H1 (cell line): ENCODE data around the gene CDC42SE1. TPM values are rescaled to one million over a fixed set of nuclear protein-coding genes. Genes with fewer than 3 reads are reported as not detected.

Source experiments
- CTCF ChIA-PET: fragments of 300-600 bp; sonication (Branson Sonifier 250); formaldehyde crosslinking; loops from one replicate; lab custom pipeline; 2021; ENCODE audit not compliant: partially characterized antibody; lab: Charles Lee
- POLR2A ChIA-PET: fragments of 300-600 bp; sonication (Branson Sonifier 250); formaldehyde crosslinking; loops from one replicate; lab custom pipeline; 2021; ENCODE audit warnings: inconsistent platforms; ENCODE audit not compliant: partially characterized antibody; lab: Charles Lee
- DNase-seq, 2 experiments: peaks; one replicate each; pipeline versions ENCODE4 v3.0.0 to v3.0.0-alpha.2; 2010 to 2022; ENCODE audit warnings: low spot score in 2 of 2, low read depth in 1 of 2, mixed read lengths in 1 of 2
- FAIRE-seq: peaks from 2 replicates; lab custom pipeline; 2011; peaks lifted over from hg19 to GRCh38; lab: Jason Lieb, UNC
- H2AFZ ChIP-seq: 2 replicates; pipeline ENCODE4 v1.8.1; 2012; ENCODE audit warnings: low read length, inconsistent platforms
- H2AK5ac ChIP-seq: 2 replicates; pipeline ENCODE4 v1.6.1; 2013; ENCODE audit warnings: low read depth, low read length
- H2BK120ac ChIP-seq: replicated peaks from 2 replicates; pipeline ENCODE3; 2013; ENCODE audit warnings: low read depth, low read length, inconsistent platforms
- H2BK12ac ChIP-seq: 2 replicates; pipeline ENCODE4 v1.6.1; 2013; ENCODE audit warnings: low read depth, low read length
- H2BK15ac ChIP-seq: 2 replicates; pipeline ENCODE4 v1.6.1; 2013; ENCODE audit warnings: low read length
- H2BK20ac ChIP-seq: 2 replicates; pipeline ENCODE4 v1.6.1; 2013; ENCODE audit warnings: low read length
- H2BK5ac ChIP-seq: 2 replicates; pipeline ENCODE4 v1.6.1; 2013; ENCODE audit warnings: low read depth, low read length
- H3K14ac ChIP-seq: 2 replicates; pipeline ENCODE4 v1.6.1; 2013; ENCODE audit warnings: inconsistent platforms; ENCODE audit not compliant: insufficient read length
- H3K18ac ChIP-seq: 2 replicates; pipeline ENCODE4 v1.6.1; 2013; ENCODE audit warnings: low read length; ENCODE audit errors: extremely low read depth
- H3K23ac ChIP-seq: 2 replicates; pipeline ENCODE4 v1.6.1; 2013; ENCODE audit warnings: inconsistent platforms; ENCODE audit not compliant: insufficient read length
- H3K23me2 ChIP-seq: 2 replicates; pipeline ENCODE4 v1.6.1; 2013; ENCODE audit warnings: low read depth, low read length
- H3K27ac ChIP-seq: 2 replicates; pipeline ENCODE4 v1.6.1; 2011; ENCODE audit warnings: low read depth, low read length, inconsistent platforms
- H3K27me3 ChIP-seq, 4 experiments: replicated peaks in 1 of 4; 1 replicate in 1 of 4; 2 replicates in 3 of 4; pipeline versions ENCODE4 v1.6.1 to v1.8.1; 2011 to 2013; ENCODE audit warnings: low read length in 3 of 4, mild to moderate bottlenecking in 3 of 4, inconsistent platforms in 2 of 4, mixed read lengths in 2 of 4, moderate library complexity in 1 of 4; ENCODE audit not compliant: control insufficient read depth in 3 of 4, insufficient read depth in 3 of 4; ENCODE audit errors: extremely low read depth in 1 of 4
- H3K36me3 ChIP-seq, 4 experiments: 2 replicates each; pipeline versions ENCODE4 v1.6.1 to v1.8.1; 2011 to 2013; ENCODE audit warnings: mild to moderate bottlenecking in 4 of 4, low read length in 3 of 4, moderate library complexity in 2 of 4, control low read depth in 1 of 4, inconsistent platforms in 1 of 4; ENCODE audit not compliant: insufficient read depth in 4 of 4, control insufficient read depth in 2 of 4
- H3K4ac ChIP-seq: replicated peaks from 2 replicates; pipeline ENCODE3; 2013; ENCODE audit warnings: low read length, low read depth, mixed read lengths, inconsistent platforms; ENCODE audit not compliant: insufficient read length
- H3K4me1 ChIP-seq, 4 experiments: replicated peaks in 1 of 4; 1 replicate in 1 of 4; 2 replicates in 3 of 4; pipeline versions ENCODE4 v1.6.1 to v1.8.1; 2011 to 2013; ENCODE audit warnings: low read length in 3 of 4, inconsistent platforms in 2 of 4, mixed read lengths in 1 of 4; ENCODE audit not compliant: insufficient read depth in 4 of 4, control insufficient read depth in 3 of 4
- H3K4me2 ChIP-seq, 2 experiments: 2 replicates each; pipeline versions ENCODE4 v1.6.1 to v1.8.1; 2011 to 2013; ENCODE audit warnings: low read depth in 2 of 2, low read length in 2 of 2, control low read depth in 1 of 2, inconsistent platforms in 1 of 2, mild to moderate bottlenecking in 1 of 2; ENCODE audit not compliant: insufficient read depth in 1 of 2
- H3K4me3 ChIP-seq, 4 experiments: fragments of 200-600, 300-600 bp in 1 of 4; sonication (generic), shearing (Covaris generic), sonication (Bioruptor Twin) in 1 of 4; 2 replicates each; pipeline versions ENCODE4 v1.5.1 to v1.8.1; 2011 to 2016; ENCODE audit warnings: low read length in 4 of 4, low read depth in 3 of 4, control low read depth in 2 of 4, inconsistent platforms in 2 of 4, mild to moderate bottlenecking in 2 of 4, mixed read lengths in 1 of 4, moderate library complexity in 1 of 4; ENCODE audit not compliant: insufficient read depth in 2 of 4; ENCODE audit errors: extremely low read depth in 1 of 4
- H3K56ac ChIP-seq: replicated peaks from 2 replicates; pipeline ENCODE3; 2013; ENCODE audit warnings: low read depth, mild to moderate bottlenecking, mixed read lengths, low read length, inconsistent platforms; ENCODE audit not compliant: insufficient read length
- H3K79me1 ChIP-seq: 2 replicates; pipeline ENCODE4 v1.6.1; 2013; ENCODE audit warnings: low read depth, low read length, control low read depth
- H3K79me2 ChIP-seq, 2 experiments: 2 replicates each; pipeline versions ENCODE4 v1.6.1 to v1.8.1; 2012 to 2013; ENCODE audit warnings: low read length in 2 of 2, mild to moderate bottlenecking in 2 of 2, inconsistent platforms in 1 of 2; ENCODE audit not compliant: insufficient read depth in 2 of 2, control insufficient read depth in 1 of 2
- H3K9ac ChIP-seq, 4 experiments: replicated peaks in 1 of 4; 1 replicate in 1 of 4; 2 replicates in 3 of 4; pipeline versions ENCODE4 v1.6.1 to v1.8.1; 2011 to 2013; ENCODE audit warnings: low read depth in 3 of 4, low read length in 3 of 4, control low read depth in 2 of 4, mild to moderate bottlenecking in 2 of 4, moderate library complexity in 2 of 4, inconsistent platforms in 1 of 4; ENCODE audit errors: extremely low read depth in 1 of 4
- H3K9me3 ChIP-seq, 2 experiments: 2 replicates each; pipeline versions ENCODE4 v1.6.1 to v1.8.1; 2012 to 2013; ENCODE audit warnings: mild to moderate bottlenecking in 2 of 2, moderate library complexity in 2 of 2, control low read depth in 1 of 2, inconsistent platforms in 1 of 2, low read depth in 1 of 2, low read length in 1 of 2, mixed read lengths in 1 of 2; ENCODE audit not compliant: insufficient read depth in 2 of 2
- H4K20me1 ChIP-seq, 2 experiments: replicated peaks in 1 of 2; 2 replicates each; pipeline versions ENCODE3 to v1.8.1; 2011 to 2013; ENCODE audit warnings: inconsistent platforms in 2 of 2, low read length in 2 of 2, mild to moderate bottlenecking in 1 of 2; ENCODE audit not compliant: insufficient read depth in 2 of 2, control insufficient read depth in 1 of 2
- H4K5ac ChIP-seq: 2 replicates; pipeline ENCODE4 v1.6.1; 2013; ENCODE audit warnings: low read length, low read depth, mixed read lengths, inconsistent platforms; ENCODE audit not compliant: insufficient read length
- H4K8ac ChIP-seq: 2 replicates; pipeline ENCODE4 v1.8.0; 2013; ENCODE audit warnings: mild to moderate bottlenecking, moderate library complexity, low read length, inconsistent platforms; ENCODE audit not compliant: insufficient read depth; ENCODE audit errors: extremely low read depth
- H4K91ac ChIP-seq: replicated peaks from 2 replicates; pipeline ENCODE3; 2013; ENCODE audit warnings: low read length, mixed read lengths, inconsistent platforms; ENCODE audit not compliant: insufficient read length
- ATF3 ChIP-seq: IDR thresholded peaks from 2 replicates; pipeline ENCODE4 v1.6.1; 2011; ENCODE audit warnings: low read depth, mild to moderate bottlenecking, low read length; ENCODE audit not compliant: insufficient read depth
- EGR1 ChIP-seq: IDR thresholded peaks from 2 replicates; pipeline ENCODE4 v1.6.1; 2011; ENCODE audit warnings: low read depth, low read length, borderline replicate concordance
- EP300 ChIP-seq, 2 experiments: IDR thresholded peaks; 1 replicate in 1 of 2; 2 replicates in 1 of 2; pipeline ENCODE4 v1.6.1; 2011 to 2012; ENCODE audit warnings: low read depth in 2 of 2, low read length in 2 of 2, mild to moderate bottlenecking in 2 of 2, borderline replicate concordance in 1 of 2, inconsistent platforms in 1 of 2, moderate library complexity in 1 of 2
- HDAC6 ChIP-seq: IDR thresholded peaks from one replicate; pipeline ENCODE4 v1.7.1; 2012; ENCODE audit warnings: low read depth, mild to moderate bottlenecking, inconsistent platforms, low read length, moderate library complexity
- JUN ChIP-seq: IDR thresholded peaks from 2 replicates; pipeline ENCODE4 v1.6.1; 2011; ENCODE audit warnings: low read depth, mild to moderate bottlenecking, improper control_type of control experiment, low read length
- NRF1 ChIP-seq: IDR thresholded peaks from 2 replicates; pipeline ENCODE4 v1.6.1; 2011; ENCODE audit warnings: mild to moderate bottlenecking, low read depth, low read length, improper control_type of control experiment
- POU5F1 ChIP-seq: IDR thresholded peaks from 2 replicates; pipeline ENCODE4 v1.6.1; 2011; ENCODE audit warnings: low read depth, mild to moderate bottlenecking, low read length, moderate library complexity
- RBBP5 ChIP-seq: IDR thresholded peaks from 2 replicates; pipeline ENCODE4 v1.7.1; 2012; ENCODE audit warnings: low read depth, mild to moderate bottlenecking, inconsistent platforms, low read length, moderate library complexity, borderline replicate concordance
- SP4 ChIP-seq: IDR thresholded peaks from 2 replicates; pipeline ENCODE4 v1.6.1; 2012; ENCODE audit warnings: low read length, inconsistent platforms
- TAF7 ChIP-seq: optimal IDR thresholded peaks from 2 replicates; pipeline ENCODE3; 2011; ENCODE audit warnings: low read depth, mild to moderate bottlenecking, inconsistent platforms, low read length, moderate library complexity, borderline replicate concordance
- TCF12 ChIP-seq: IDR thresholded peaks from 2 replicates; pipeline ENCODE4 v1.6.1; 2011; ENCODE audit warnings: low read depth, mild to moderate bottlenecking, low read length
- TEAD4 ChIP-seq: IDR thresholded peaks from 2 replicates; pipeline ENCODE4 v1.6.1; 2012; ENCODE audit warnings: low read depth, low read length, inconsistent platforms, mixed read lengths
- YY1 ChIP-seq: IDR thresholded peaks from 2 replicates; pipeline ENCODE4 v1.6.1; 2011; ENCODE audit warnings: low read depth, mild to moderate bottlenecking, low read length
- WGBS, 2 experiments: shearing (Covaris generic) in 1 of 2; methylation state at CpG; one replicate each; pipeline versions ENCODE4 v1.1.6 to v1.1.7; 2013 to 2015; ENCODE audit warnings: low lambda C conversion rate in 2 of 2, mixed read lengths in 2 of 2, inconsistent platforms in 1 of 2, low coverage in 1 of 2, missing lambda C conversion rate in 1 of 2; ENCODE audit not compliant: insufficient replicate concordance in 2 of 2, insufficient coverage in 1 of 2, insufficient read length in 1 of 2; ENCODE audit errors: extremely low coverage in 1 of 2, missing lambda C conversion rate in 1 of 2; 5-methylcytosine and 5-hydroxymethylcytosine counted together
- polyA plus RNA-seq, 7 experiments: library from polyadenylated mRNA; depleted of rRNA in 3 of 7; stranded (reverse) in 5 of 7; unstranded in 2 of 7; fragments of >200 nt in 5 of 7; fragments of 200-250 nt in 2 of 7; gene quantifications; 1 replicate in 5 of 7; 2 replicates in 1 of 7; 4 replicates in 1 of 7; pipeline versions ENCODE4 v1.2.1 to v1.2.3, GENCODE V29; 2011 to 2013; ENCODE audit warnings: missing spikeins in 2 of 7, mixed read lengths in 2 of 7
- total RNA-seq: library from RNA; stranded (reverse); fragmentation: NEBNext Ultra II Directional; extraction: Animal tissue kit (Norgen Biotek cat#: 25700); gene quantifications from 2 replicates; pipeline ENCODE4 v1.2.1, GENCODE V29; 2021

Gene CDC42SE1
- total and polyA plus RNA-seq, 2 of the 8 experiments (the other 6 are each of a cell fraction or from before 2014, with no cell fraction given): 30.5 to 74.1 TPM

GRCh38 chr1:151062741-151063371, 3.4 kb upstream of the CDC42SE1 start:
- Histone ChIP-seq H3K9ac (no peak overlapping the region), H2BK20ac (no peak overlapping the region), H3K14ac (no peak overlapping the region), H4K91ac (no peak overlapping the region), H3K79me1 (peaks cover 1% of the 10 kb centered on the region), H3K56ac (no peak overlapping the region), H4K5ac (no peak overlapping the region), H3K23ac (no peak overlapping the region), H3K23me2 (peaks cover 13% of the 10 kb centered on the region; the same call in 1 of the 2 replicates), H2BK5ac (no peak overlapping the region), H2BK12ac (no peak overlapping the region), H4K20me1 (peaks cover 0 to 4% of the 10 kb centered on the region in 2 experiments), H2AFZ (no peak overlapping the region), H3K27me3 (no peaks in the 10 kb centered on the region), H2BK120ac (no peak overlapping the region), H3K18ac (no peak overlapping the region), H3K4me3 (no peak overlapping the region), H3K4me2 (no peak overlapping the region), H3K27ac (no peak overlapping the region), H2AK5ac (no peak overlapping the region), H3K9me3 (no peaks in the 10 kb centered on the region), H3K36me3 (peaks cover 0 to 8% (median 0%) of the 10 kb centered on the region in 4 experiments; a peak in 4 of 8 replicates), H3K4ac (no peak overlapping the region), H3K4me1 (peaks cover 2 to 11% (median 5%) of the 10 kb centered on the region in 4 experiments; a peak in 6 of 7 replicates), H4K8ac (no peak overlapping the region), H3K79me2 (peaks cover 5 to 66% of the 10 kb centered on the region in 2 experiments), H2BK15ac (no peak overlapping the region)
- ChIA-PET POLR2A (interaction anchor here (5.8 to 9.1 kb wide), 2 partner anchors 8 to 15 kb away, joined by 47 to 107 read pairs; partner anchors contain the start of genes C1orf56 and GABPB2), CTCF (interaction anchor here (0.6 to 7.3 kb wide), 8 partner anchors 9 to 93 kb away, joined by 3 to 95 read pairs (median 6); partner anchors contain the start of genes C1orf56, GABPB2 and TNFAIP8L2)
- no peak for DNase-seq
- no peak for FAIRE-seq
- WGBS, 2 experiments: 94% methylated on average over 3 of the region's 3 CpGs; no CpG with 5 or more reads in 1 of the 2 experiments
- TF ChIP-seq JUN (no peak), SP4 (no peak), TAF7 (no peak), TEAD4 (no peak), HDAC6 (no peak), NRF1 (no peak), EGR1 (no peak), YY1 (no peak), TCF12 (no peak), EP300 (IDR thresholded peaks at IDR 0.05; ENCODE audit: borderline replicate concordance in 1 of 2, low read depth in 2 of 2, low read length in 2 of 2) (no peak), ATF3 (no peak), RBBP5 (no peak), POU5F1 (no peak)
